Neural crest cell (in vitro differentiated cells): ENCODE data around the gene LCOR. TPM values are rescaled to one million over a fixed set of nuclear protein-coding genes. Genes with fewer than 3 reads are reported as not detected.

Experiments
- DNase-seq: peaks from one replicate; pipeline ENCODE4 v3.0.0; 2021; ENCODE audit warnings: low read depth, mixed read lengths, low spot score
- H3K27ac Mint-ChIP-seq: one replicate; pipeline ENCODE4 v1.8.0; 2021; ENCODE audit warnings: mild to moderate bottlenecking, mixed read lengths; ENCODE audit not compliant: unreplicated experiment
- H3K27me3 Mint-ChIP-seq: 2 replicates; pipeline ENCODE4 v1.8.0; 2021; ENCODE audit warnings: low read depth, mild to moderate bottlenecking, mixed read lengths
- H3K36me3 Mint-ChIP-seq: 2 replicates; pipeline ENCODE4 v1.8.0; 2021; ENCODE audit warnings: low read depth, mild to moderate bottlenecking, mixed read lengths
- H3K4me1 Mint-ChIP-seq: 2 replicates; pipeline ENCODE4 v1.8.0; 2021; ENCODE audit warnings: mixed read lengths
- H3K4me3 Mint-ChIP-seq: one replicate; pipeline ENCODE4 v1.8.0; 2021; ENCODE audit warnings: mild to moderate bottlenecking, mixed read lengths
- H3K9me3 Mint-ChIP-seq: 2 replicates; pipeline ENCODE4 v1.8.0; 2021; ENCODE audit warnings: mixed read lengths
- total RNA-seq: library from RNA; stranded (reverse); gene quantifications from 2 replicates; pipeline ENCODE4 v1.2.1, GENCODE V29; 2021
- TF ChIP-seq, protein P1 (sequence below): fragments of 200-600 bp; sonication (generic); conservative IDR thresholded peaks from 2 replicates; pipeline ENCODE4 v1.5.0; 2021; ENCODE audit warnings: antibody characterized with exemption, mild to moderate bottlenecking

The LCOR gene
- total RNA-seq, 1 donor from 2014 or later, result 54.4 TPM

DNA sequence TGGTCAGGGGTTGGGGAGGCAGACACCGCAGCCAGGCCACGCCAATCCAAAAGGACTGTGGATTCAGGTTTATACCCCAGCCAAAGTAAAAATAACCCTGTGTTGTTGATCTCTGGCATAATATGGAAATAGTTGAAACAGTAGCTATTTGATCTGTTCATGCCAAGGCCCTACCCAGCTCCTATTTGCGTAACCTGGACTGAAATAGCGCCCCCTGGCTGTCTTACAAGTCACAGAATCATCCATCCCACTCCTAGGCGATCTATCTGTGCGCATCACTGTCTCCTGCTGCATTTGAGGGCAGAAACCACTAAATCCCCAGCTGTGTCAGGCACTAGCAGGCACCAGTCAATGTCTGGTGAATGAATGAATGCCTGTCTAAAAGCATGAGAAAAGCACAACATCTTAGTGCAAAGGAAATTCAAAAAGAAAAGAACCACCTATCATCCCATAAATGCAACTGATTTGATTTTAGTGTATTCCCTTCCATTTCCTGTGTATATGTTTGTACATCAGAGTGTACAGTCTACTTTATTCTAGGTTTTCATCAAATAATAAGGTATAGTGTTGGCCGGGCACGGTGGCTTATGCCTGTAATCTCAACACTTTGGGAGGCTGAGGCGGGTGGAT lies 193.6 kb downstream of the LCOR start:
- Mint-ChIP-seq H3K4me3 (no peak overlapping the region), H3K4me1 (peaks cover 12% of the 10 kb centered on the region), H3K27me3 (peaks cover 64% of the 10 kb centered on the region), H3K9me3 (no peaks in the 10 kb centered on the region), H3K27ac (no peak overlapping the region), H3K36me3 (no peaks in the 10 kb centered on the region)
- peak; percentile 50 for DNase-seq
- TF ChIP-seq, protein P1, sequence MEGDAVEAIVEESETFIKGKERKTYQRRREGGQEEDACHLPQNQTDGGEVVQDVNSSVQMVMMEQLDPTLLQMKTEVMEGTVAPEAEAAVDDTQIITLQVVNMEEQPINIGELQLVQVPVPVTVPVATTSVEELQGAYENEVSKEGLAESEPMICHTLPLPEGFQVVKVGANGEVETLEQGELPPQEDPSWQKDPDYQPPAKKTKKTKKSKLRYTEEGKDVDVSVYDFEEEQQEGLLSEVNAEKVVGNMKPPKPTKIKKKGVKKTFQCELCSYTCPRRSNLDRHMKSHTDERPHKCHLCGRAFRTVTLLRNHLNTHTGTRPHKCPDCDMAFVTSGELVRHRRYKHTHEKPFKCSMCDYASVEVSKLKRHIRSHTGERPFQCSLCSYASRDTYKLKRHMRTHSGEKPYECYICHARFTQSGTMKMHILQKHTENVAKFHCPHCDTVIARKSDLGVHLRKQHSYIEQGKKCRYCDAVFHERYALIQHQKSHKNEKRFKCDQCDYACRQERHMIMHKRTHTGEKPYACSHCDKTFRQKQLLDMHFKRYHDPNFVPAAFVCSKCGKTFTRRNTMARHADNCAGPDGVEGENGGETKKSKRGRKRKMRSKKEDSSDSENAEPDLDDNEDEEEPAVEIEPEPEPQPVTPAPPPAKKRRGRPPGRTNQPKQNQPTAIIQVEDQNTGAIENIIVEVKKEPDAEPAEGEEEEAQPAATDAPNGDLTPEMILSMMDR, result peak; percentile 70

DNA sequence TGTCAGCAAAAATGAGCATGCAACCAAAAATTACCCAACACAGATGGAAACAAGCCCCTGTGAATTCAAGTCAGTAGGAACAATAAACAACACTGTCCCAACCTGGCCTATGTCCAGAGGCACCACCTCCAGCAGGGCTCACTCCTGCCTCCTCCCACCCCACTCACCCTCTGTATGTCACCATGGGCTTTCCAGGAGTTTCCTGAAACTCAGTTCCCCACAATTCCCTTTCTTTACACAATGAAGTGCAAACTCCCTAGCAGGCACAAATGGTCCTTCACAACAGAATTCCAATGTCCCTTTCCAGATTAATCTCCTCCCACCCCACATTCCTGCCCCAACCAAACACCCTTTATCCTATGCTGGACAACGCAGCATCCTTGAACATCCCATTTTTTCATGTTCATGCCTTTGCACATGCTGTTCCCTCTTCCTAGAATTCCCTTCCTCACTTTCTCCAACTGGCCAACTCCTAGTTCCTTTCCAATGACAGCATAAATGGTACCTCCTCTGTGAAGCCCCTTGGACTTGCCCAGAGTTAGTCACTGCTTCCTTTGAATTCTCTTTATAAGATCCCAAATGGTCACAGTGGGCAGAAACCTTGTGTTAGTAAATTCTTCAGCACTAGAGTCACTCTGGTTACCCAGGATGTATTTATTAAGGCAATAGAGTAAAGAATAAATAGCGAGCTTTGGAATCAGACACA lies 196.2 kb downstream of the LCOR start:
- H3K4me3 Mint-ChIP-seq, result no peak overlapping the region
- H3K4me1 Mint-ChIP-seq, result no peaks in the 10 kb centered on the region
- no peaks in the 10 kb centered on the region for H3K9me3 Mint-ChIP-seq
- no peak for DNase-seq
- H3K27ac Mint-ChIP-seq, result no peak overlapping the region
- H3K36me3 Mint-ChIP-seq, result no peaks in the 10 kb centered on the region
- H3K27me3 Mint-ChIP-seq, result peaks cover 55% of the 10 kb centered on the region
- TF ChIP-seq, protein P1, result no peak

DNA sequence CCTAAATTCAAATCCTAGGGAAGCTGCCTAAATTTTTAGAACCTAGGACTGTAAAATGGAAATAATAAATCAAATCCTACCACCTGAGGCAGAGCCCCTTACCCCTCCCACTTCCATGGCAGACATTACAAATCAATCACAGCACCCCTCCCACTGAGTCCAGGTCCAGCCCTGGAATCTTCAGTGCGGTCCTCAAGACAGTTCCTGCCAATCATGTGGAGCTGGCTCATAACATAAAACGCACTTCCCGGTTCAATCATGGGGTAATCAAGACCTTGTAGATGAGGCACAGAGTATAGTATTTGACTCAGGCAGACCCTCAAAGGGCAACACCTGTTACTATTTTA lies 196.7 kb downstream of the LCOR start:
- Mint-ChIP-seq H3K9me3 (no peaks in the 10 kb centered on the region), H3K4me3 (no peak overlapping the region), H3K4me1 (no peaks in the 10 kb centered on the region), H3K36me3 (no peaks in the 10 kb centered on the region), H3K27ac (no peak overlapping the region), H3K27me3 (peaks cover 53% of the 10 kb centered on the region)
- TF ChIP-seq, protein P1, result no peak
- DNase-seq, result no peak

DNA sequence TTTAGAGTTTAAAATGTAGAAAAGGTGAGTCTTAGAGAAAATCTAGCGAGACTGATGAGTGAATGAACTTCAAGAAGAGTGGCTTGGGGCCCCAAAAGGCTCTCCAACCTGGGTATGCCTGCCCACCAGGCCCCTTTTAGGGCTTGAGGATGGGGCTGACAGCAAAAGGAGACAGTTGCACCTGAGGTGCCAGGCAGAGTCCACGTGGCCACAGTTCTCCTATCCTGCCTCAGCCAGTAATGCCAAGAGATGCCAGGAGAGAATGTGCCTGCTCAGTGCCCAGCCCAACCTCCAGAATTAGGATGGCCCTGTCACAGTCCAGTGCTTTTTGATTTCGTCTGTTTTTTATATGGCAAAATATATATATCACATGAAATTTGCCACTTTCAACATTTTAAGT lies 197.2 kb downstream of the LCOR start:
- Mint-ChIP-seq H3K9me3 (no peaks in the 10 kb centered on the region), H3K4me3 (no peak overlapping the region), H3K4me1 (no peaks in the 10 kb centered on the region), H3K27me3 (peaks cover 50% of the 10 kb centered on the region), H3K27ac (no peak overlapping the region), H3K36me3 (no peaks in the 10 kb centered on the region)
- TF ChIP-seq, protein P1, result no peak
- no peak for DNase-seq

DNA sequence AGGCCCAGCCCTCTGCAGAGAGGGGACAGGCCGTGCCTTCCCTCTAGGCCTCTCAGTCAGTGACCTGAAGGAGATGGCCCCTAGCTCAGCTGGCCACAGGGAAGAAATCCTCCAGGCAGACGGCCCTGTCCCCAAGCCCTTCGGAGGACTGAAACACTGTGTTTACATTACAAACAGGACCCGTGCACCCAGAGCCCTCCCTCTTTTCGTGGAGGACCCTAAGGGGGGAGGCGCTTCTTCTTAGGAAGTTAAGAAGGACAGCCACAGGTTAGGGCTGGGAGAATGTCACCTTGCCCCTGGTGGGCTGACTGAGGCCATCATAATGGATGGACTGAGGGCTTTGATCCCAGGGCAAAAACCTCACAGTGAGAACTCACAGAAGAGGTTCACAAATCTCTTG lies 198.8 kb downstream of the LCOR start:
- H3K4me3 Mint-ChIP-seq, result no peak overlapping the region
- H3K27me3 Mint-ChIP-seq, result peaks cover 50% of the 10 kb centered on the region
- no peaks in the 10 kb centered on the region for H3K9me3 Mint-ChIP-seq
- TF ChIP-seq, protein P1, result no peak
- DNase-seq, result no peak
- H3K27ac Mint-ChIP-seq, result no peak overlapping the region
- H3K4me1 Mint-ChIP-seq, result no peaks in the 10 kb centered on the region
- H3K36me3 Mint-ChIP-seq, result no peaks in the 10 kb centered on the region
